Measurements from ENCODE around the gene PML.

PML gene

DNA sequence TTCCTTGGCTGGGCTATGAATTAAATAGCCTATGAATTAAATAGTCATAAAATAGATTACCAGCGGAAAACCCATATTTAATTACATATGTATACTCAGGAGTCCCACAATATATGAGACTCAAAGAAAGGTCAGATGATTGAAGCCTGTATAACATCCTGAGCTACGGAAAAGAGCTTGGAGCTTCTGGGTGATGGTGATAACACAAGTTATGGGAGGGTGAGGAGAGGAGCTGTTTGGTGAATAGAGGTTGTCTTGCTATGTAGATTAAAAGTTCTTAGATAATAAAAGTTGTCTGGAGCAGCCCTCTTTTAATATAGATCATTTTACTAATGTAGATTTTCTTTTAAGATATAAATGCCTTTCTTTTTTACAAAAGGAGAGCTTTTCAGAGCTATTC, 1.8 kb downstream of the PML start:
- Histone ChIP-seq H3K4me2 (ENCODE audit: low read length) (peak overlapping the region; percentile 86), H3K9ac (ENCODE audit: low read depth, low read length) (peak overlapping the region; percentile 87), H3K36me3 (ENCODE audit: insufficient read depth, low read length) (peaks cover 17% of the 10 kb centered on the region), H3K4me3 (ENCODE audit: low read length) (peak overlapping the region; percentile 90), H3K4me1 (ENCODE audit: control insufficient read depth, insufficient read depth, low read length) (peaks cover 30% of the 10 kb centered on the region), H3K27me3 (ENCODE audit: control insufficient read depth, insufficient read depth, low read length) (no peaks in the 10 kb centered on the region), H3K9me3 (replicated peaks; ENCODE audit: low read length) (no peaks in the 10 kb centered on the region)

- Histone ChIP-seq H3K4me2 (ENCODE audit: low read length) (peak overlapping the region; percentile 86), H3K4me3 (ENCODE audit: low read length) (peak overlapping the region; percentile 44), H3K27me3 (ENCODE audit: control insufficient read depth, insufficient read depth, low read length) (no peaks in the 10 kb centered on the region), H3K4me1 (ENCODE audit: control insufficient read depth, insufficient read depth, low read length) (peaks cover 26% of the 10 kb centered on the region), H3K9me3 (replicated peaks; ENCODE audit: low read length) (no peaks in the 10 kb centered on the region), H3K9ac (ENCODE audit: low read depth, low read length) (peak overlapping the region; percentile 87), H3K36me3 (ENCODE audit: insufficient read depth, low read length) (peaks cover 17% of the 10 kb centered on the region)
Measured at GRCh38 chr15:73996939-73997338, 2.4 kb downstream of the PML start.

DNA sequence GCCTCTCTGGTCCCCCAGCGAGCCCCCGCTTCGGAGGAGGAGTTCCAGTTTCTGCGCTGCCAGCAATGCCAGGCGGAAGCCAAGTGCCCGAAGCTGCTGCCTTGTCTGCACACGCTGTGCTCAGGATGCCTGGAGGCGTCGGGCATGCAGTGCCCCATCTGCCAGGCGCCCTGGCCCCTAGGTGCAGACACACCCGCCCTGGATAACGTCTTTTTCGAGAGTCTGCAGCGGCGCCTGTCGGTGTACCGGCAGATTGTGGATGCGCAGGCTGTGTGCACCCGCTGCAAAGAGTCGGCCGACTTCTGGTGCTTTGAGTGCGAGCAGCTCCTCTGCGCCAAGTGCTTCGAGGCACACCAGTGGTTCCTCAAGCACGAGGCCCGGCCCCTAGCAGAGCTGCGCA, 3.5 kb downstream of the PML start:
- peaks cover 17% of the 10 kb centered on the region for H3K36me3 ChIP-seq (ENCODE audit: insufficient read depth, low read length)
- no peaks in the 10 kb centered on the region for H3K27me3 ChIP-seq (ENCODE audit: control insufficient read depth, insufficient read depth, low read length)
- no peak overlapping the region for H3K4me3 ChIP-seq (ENCODE audit: low read length)
- H3K9me3 ChIP-seq (replicated peaks; ENCODE audit: low read length), result no peaks in the 10 kb centered on the region
- peaks cover 21% of the 10 kb centered on the region for H3K4me1 ChIP-seq (ENCODE audit: control insufficient read depth, insufficient read depth, low read length)
- H3K9ac ChIP-seq (ENCODE audit: low read depth, low read length), result no peak overlapping the region
- H3K4me2 ChIP-seq (ENCODE audit: low read length), result no peak overlapping the region

DNA sequence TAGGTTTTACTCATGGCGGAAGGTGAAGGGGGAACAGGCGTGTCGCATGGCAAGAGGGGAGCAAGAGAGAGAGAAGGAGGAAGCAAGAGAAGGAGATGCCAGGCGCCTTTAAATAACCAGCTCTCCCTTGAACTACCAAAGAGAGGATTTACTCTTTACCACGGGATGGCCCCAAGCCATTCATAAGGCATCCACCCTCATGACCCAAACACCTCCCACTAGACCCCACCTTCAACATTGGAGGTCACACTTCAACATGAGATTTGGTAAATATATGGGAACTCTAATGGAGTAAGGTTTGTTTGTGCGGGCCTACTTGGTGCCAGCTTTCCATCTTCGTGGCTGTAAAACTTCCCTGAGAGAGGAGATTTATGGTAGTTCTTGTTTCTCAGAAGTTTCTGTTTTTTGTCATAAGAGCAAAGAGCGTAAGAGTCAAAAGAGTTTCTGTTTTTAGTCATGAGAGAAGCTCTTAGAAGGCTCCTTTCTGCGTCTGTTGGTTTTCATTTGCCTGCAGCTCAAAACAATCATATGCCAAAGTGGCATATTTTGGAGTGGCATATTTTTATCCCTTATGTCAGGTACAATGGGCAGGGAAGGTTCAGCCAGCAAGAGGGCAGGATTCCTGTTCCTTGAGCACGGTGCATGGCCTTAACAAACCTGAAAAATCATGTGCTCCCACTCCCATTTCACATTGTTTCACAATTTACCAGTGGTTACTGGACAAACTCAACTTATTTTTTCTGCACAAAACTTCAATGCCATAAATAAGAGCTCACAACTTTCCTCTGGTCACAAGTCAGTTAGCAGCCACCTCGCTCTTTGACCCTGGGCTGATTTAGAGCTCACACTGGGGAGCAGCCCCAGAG, 12.5 kb downstream of the PML start:
- Histone ChIP-seq H3K27me3 (ENCODE audit: control insufficient read depth, insufficient read depth, low read length) (no peaks in the 10 kb centered on the region), H3K36me3 (ENCODE audit: insufficient read depth, low read length) (peaks cover 36% of the 10 kb centered on the region), H3K4me1 (ENCODE audit: control insufficient read depth, insufficient read depth, low read length) (peaks cover 16% of the 10 kb centered on the region), H3K4me2 (ENCODE audit: low read length) (no peak overlapping the region), H3K9ac (ENCODE audit: low read depth, low read length) (no peak overlapping the region), H3K4me3 (ENCODE audit: low read length) (no peak overlapping the region), H3K9me3 (replicated peaks; ENCODE audit: low read length) (no peaks in the 10 kb centered on the region)

DNA sequence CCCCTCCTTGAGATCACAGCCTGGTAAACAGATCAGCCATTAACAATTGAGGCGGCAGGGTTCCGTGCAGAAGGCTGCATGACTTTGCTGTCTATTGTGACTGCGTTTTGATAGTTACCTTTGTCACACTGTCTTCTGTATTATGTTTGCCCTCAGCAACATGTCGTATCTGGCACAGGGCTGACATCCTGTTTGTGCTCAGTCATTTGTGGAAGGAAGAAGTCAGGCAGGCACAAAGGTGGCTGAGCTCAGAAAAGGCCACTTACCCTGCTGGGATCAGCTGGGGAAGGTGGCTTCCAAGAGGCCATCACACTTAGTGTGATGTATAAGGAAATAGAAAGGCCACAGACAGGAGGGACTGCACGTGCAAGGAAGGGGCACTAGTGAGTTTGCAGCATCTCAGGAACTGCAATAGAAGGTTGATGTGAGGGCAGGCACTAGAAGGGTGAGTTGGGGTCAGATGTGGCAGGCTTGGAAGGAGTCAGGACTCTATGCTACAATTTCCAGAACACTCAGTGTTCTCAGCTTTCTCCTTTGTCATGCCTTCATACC, 13.4 kb downstream of the PML start:
- Histone ChIP-seq H3K4me3 (ENCODE audit: low read length) (no peak overlapping the region), H3K4me2 (ENCODE audit: low read length) (no peak overlapping the region), H3K27me3 (ENCODE audit: control insufficient read depth, insufficient read depth, low read length) (no peaks in the 10 kb centered on the region), H3K9ac (ENCODE audit: low read depth, low read length) (no peak overlapping the region), H3K4me1 (ENCODE audit: control insufficient read depth, insufficient read depth, low read length) (peaks cover 16% of the 10 kb centered on the region), H3K9me3 (replicated peaks; ENCODE audit: low read length) (no peaks in the 10 kb centered on the region), H3K36me3 (ENCODE audit: insufficient read depth, low read length) (peaks cover 42% of the 10 kb centered on the region)

DNA sequence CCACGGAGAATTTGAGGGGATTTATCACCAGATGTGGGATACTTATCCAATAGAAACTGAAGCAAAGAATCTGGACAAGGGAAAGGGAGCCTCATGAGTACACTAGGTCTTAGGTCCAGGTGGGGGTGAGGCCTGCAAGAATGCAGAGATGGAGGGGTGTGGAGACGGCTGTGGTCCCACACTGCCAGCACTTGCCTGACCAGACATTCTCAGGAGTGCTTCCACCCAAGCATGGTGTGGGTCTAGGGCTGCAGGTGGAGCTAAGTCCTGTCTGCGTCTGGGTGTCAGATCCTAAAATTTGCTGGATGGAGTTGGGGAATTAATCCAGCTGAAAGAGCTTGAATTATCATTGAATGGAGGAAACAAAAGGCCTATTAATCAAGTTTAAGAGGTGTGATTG, 14.4 kb downstream of the PML start:
- Histone ChIP-seq H3K4me3 (ENCODE audit: low read length) (no peak overlapping the region), H3K9me3 (replicated peaks; ENCODE audit: low read length) (no peaks in the 10 kb centered on the region), H3K4me1 (ENCODE audit: control insufficient read depth, insufficient read depth, low read length) (peaks cover 16% of the 10 kb centered on the region), H3K27me3 (ENCODE audit: control insufficient read depth, insufficient read depth, low read length) (no peaks in the 10 kb centered on the region), H3K4me2 (ENCODE audit: low read length) (no peak overlapping the region), H3K9ac (ENCODE audit: low read depth, low read length) (no peak overlapping the region), H3K36me3 (ENCODE audit: insufficient read depth, low read length) (peaks cover 36% of the 10 kb centered on the region)

GRCh38 chr15:74010929-74011540, 16.5 kb downstream of the PML start:
- H3K9ac ChIP-seq (ENCODE audit: low read depth, low read length), result no peak overlapping the region
- H3K4me1 ChIP-seq (ENCODE audit: control insufficient read depth, insufficient read depth, low read length), result peaks cover 16% of the 10 kb centered on the region

GRCh38 chr15:74011610-74012009, 17.1 kb downstream of the PML start:
- no peak overlapping the region for H3K9ac ChIP-seq (ENCODE audit: low read depth, low read length)
- H3K9me3 ChIP-seq (replicated peaks; ENCODE audit: low read length), result no peaks in the 10 kb centered on the region
- peaks cover 41% of the 10 kb centered on the region for H3K36me3 ChIP-seq (ENCODE audit: insufficient read depth, low read length)
- no peak overlapping the region for H3K4me2 ChIP-seq (ENCODE audit: low read length)
- no peaks in the 10 kb centered on the region for H3K27me3 ChIP-seq (ENCODE audit: control insufficient read depth, insufficient read depth, low read length)
- H3K4me3 ChIP-seq (ENCODE audit: low read length), result no peak overlapping the region
- H3K4me1 ChIP-seq (ENCODE audit: control insufficient read depth, insufficient read depth, low read length), result peaks cover 16% of the 10 kb centered on the region

More at GRCh38 chr15:74010929-74011540, 16.5 kb downstream of the PML start:
- H3K27me3 ChIP-seq (ENCODE audit: control insufficient read depth, insufficient read depth, low read length), result no peaks in the 10 kb centered on the region
- no peak overlapping the region for H3K4me2 ChIP-seq (ENCODE audit: low read length)
- H3K9me3 ChIP-seq (replicated peaks; ENCODE audit: low read length), result no peaks in the 10 kb centered on the region
- H3K36me3 ChIP-seq (ENCODE audit: insufficient read depth, low read length), result peaks cover 45% of the 10 kb centered on the region
- H3K4me3 ChIP-seq (ENCODE audit: low read length), result no peak overlapping the region

DNA sequence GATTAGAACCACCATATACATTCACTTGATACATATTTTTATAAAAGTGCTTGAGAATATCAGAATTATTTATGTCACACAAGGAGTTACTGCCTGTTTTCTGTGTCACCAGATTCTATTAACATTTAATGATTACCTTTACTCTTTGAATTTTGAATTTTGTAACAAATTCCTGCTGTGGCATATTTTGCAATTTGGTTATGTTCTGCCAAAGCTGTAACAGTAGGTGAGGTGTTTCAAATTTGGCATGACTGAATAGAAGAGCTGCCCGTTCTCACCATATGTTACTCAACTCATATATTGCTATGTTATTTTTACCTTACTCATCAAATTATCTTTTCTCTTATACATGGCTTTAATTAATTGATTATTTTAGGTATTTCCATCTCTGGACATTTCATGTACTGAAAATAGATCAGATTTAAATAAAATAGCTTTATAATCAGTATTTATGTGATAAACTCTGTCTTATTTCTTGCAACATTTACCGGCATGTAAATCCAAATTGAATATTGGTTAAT, 18.9 kb downstream of the PML start:
- Histone ChIP-seq H3K4me2 (ENCODE audit: low read length) (no peak overlapping the region), H3K4me3 (ENCODE audit: low read length) (no peak overlapping the region), H3K27me3 (ENCODE audit: control insufficient read depth, insufficient read depth, low read length) (no peaks in the 10 kb centered on the region), H3K4me1 (ENCODE audit: control insufficient read depth, insufficient read depth, low read length) (peaks cover 16% of the 10 kb centered on the region), H3K9ac (ENCODE audit: low read depth, low read length) (no peak overlapping the region), H3K36me3 (ENCODE audit: insufficient read depth, low read length) (peaks cover 26% of the 10 kb centered on the region), H3K9me3 (replicated peaks; ENCODE audit: low read length) (no peaks in the 10 kb centered on the region)

DNA sequence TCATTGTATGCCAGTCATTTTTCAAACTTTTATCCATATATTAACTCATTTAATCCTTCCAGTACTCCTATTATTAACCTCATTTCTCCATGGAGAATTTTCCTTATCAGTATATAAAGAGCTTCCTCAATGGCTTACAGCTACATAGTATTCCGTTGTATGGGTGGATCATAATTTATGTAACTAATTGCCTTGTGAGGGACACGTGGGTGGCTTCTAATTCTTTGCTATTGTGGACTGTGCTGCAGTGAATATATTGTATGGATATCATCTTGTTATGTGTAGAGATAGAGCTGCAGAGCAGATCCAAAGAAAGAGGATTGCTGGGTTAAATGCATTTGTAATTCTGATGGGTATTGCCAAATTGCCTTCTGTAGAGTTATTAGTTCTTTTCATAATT, 25.2 kb downstream of the PML start:
- Histone ChIP-seq H3K9me3 (replicated peaks; ENCODE audit: low read length) (no peaks in the 10 kb centered on the region), H3K4me1 (ENCODE audit: control insufficient read depth, insufficient read depth, low read length) (no peaks in the 10 kb centered on the region), H3K27me3 (ENCODE audit: control insufficient read depth, insufficient read depth, low read length) (no peaks in the 10 kb centered on the region), H3K4me2 (ENCODE audit: low read length) (no peak overlapping the region), H3K9ac (ENCODE audit: low read depth, low read length) (no peak overlapping the region), H3K4me3 (ENCODE audit: low read length) (no peak overlapping the region), H3K36me3 (ENCODE audit: insufficient read depth, low read length) (peaks cover 33% of the 10 kb centered on the region)

GRCh38 chr15:74022706-74023470, 28.4 kb downstream of the PML start:
- Histone ChIP-seq H3K9ac (ENCODE audit: low read depth, low read length) (no peak overlapping the region), H3K4me3 (ENCODE audit: low read length) (no peak overlapping the region), H3K36me3 (ENCODE audit: insufficient read depth, low read length) (peaks cover 44% of the 10 kb centered on the region), H3K9me3 (replicated peaks; ENCODE audit: low read length) (no peaks in the 10 kb centered on the region), H3K4me1 (ENCODE audit: control insufficient read depth, insufficient read depth, low read length) (peaks cover 6% of the 10 kb centered on the region), H3K27me3 (ENCODE audit: control insufficient read depth, insufficient read depth, low read length) (no peaks in the 10 kb centered on the region), H3K4me2 (ENCODE audit: low read length) (no peak overlapping the region)

Measured in skeletal muscle satellite cell (primary cell).